ENCODE data around the gene ANOS1.
A peak's percentile ranks its signal among the peaks of the same experiment; 100 is the strongest.

ANOS1 gene

DNA sequence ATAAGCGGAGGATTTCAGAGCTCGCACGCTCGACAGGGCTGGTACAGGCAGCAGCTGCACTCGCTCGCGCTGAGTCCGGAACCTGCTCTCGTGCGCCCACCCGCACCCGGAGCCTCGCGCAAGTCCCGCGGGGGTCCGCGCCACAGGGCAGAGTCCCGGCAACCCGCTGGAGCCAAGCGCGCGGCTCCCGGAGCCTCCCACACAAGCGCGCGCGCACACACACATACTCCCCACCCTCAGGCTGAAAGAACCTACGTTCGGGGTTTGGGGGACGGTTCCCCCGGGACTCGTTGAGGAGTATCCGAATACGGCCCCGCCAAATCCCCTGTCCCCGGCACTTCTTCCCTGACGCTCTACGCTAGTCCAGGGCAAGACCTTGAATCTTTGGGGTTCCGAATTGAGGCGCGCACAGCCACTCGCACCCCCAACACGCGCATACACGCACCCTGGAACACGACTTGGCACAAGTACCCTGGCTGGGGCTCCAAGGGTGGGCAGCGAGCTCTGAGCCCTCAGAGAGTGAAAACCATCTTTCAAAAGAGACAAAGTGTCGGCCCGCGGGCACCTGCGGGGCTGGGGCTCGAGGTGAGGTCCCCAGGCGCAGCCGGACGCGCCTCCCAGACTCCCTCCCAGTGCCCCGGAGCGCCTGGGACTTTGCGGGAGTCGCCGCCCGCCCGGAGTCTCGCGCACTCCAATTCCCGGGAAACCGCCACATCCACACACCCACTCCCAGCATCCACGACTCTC lies 952 bp downstream of the ANOS1 start:
- Histone ChIP-seq H3K4me3 (peak overlapping the region; percentile 76), H3K27ac (peak overlapping the region in 1 of 2 donors; percentile 79)
- DNase-seq (ENCODE audit: low spot score), result no peak
- TF ChIP-seq, protein P1, sequence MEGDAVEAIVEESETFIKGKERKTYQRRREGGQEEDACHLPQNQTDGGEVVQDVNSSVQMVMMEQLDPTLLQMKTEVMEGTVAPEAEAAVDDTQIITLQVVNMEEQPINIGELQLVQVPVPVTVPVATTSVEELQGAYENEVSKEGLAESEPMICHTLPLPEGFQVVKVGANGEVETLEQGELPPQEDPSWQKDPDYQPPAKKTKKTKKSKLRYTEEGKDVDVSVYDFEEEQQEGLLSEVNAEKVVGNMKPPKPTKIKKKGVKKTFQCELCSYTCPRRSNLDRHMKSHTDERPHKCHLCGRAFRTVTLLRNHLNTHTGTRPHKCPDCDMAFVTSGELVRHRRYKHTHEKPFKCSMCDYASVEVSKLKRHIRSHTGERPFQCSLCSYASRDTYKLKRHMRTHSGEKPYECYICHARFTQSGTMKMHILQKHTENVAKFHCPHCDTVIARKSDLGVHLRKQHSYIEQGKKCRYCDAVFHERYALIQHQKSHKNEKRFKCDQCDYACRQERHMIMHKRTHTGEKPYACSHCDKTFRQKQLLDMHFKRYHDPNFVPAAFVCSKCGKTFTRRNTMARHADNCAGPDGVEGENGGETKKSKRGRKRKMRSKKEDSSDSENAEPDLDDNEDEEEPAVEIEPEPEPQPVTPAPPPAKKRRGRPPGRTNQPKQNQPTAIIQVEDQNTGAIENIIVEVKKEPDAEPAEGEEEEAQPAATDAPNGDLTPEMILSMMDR (IDR thresholded peaks at IDR 0.05), result no peak

DNA sequence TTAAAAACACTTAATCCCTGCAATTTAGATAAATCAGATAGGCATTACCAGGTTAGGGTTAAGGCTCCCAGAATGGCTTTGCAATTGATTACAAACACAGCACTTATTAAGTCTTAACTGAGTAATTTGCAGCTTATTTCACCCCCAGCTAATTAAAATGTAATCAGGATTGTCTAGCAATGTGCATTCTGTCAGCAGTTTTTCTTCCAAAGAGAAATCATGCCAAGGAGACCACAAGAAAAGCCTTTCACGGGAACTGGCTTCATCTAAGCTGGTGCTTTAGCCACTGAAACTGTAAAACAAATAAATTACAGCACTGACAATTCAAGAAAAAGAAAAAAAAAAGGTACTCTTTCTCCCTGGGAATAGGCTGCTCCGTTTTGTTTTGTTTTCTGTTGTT lies 2.1 kb downstream of the ANOS1 start:
- no peak for DNase-seq (ENCODE audit: low spot score)
- Histone ChIP-seq H3K27ac (no peak overlapping the region), H3K4me3 (peak overlapping the region; percentile 76)
- TF ChIP-seq, protein P1 (IDR thresholded peaks at IDR 0.05), result no peak

DNA sequence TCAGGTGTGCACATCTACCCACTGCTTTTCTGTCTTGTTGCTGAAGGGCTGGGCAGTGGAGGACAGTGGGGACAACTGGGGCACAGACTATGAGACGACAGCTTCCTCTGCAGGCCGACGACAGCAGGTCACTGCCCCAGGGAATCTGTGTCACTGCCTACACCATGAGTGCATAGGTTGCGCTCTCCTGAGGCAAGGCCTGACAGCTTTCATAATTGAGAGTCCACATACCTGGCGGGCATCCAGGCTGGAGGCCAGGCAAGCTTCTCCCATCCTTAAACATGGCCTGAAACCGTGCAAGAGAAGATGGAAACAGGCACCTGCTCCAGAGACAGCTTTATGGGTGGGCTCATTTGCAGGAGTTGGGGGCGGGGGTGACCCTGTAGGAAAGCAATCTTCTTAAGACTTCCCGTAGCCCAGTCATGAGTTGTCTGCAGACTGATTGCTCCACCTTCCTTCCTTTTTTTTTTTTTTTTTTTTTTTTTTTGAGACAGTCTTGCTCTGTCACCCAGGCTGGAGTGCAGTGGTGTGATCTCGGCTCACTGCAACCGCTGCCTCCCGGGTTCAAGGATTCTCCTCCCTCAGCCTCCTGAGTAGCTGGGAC lies 2.9 kb downstream of the ANOS1 start:
- no peak for DNase-seq (ENCODE audit: low spot score)
- Histone ChIP-seq H3K4me3 (no peak overlapping the region), H3K27ac (no peak overlapping the region)
- TF ChIP-seq, protein P1 (IDR thresholded peaks at IDR 0.05), result no peak

DNA sequence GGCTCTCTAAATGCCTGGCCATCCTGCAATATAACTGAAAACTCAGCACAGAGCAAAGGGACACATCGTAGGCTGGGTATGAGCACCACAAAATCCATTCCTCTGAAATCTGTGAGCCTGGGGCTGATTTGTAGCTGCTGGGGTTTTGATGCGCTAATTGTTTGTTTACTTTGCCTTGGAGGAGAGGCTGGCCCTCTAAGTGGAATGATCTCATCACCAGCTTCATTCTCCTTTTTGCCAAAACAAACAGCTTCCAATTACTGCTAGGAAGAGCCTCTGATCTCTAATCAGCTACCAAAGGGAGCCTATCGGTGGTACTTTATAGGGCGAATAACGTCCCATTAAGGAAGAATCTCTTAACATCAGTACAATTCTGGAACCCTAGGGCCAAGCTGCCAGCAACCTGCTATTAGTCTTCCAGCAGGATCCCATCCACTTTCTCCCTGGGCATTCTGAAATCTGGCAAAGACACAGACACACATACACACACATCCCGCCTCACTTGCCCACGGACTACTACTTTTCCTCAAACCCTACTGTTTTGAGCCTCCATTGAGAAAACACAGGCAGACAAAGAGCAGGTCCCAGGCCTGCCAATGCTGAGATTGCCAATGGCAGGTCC lies 5.8 kb downstream of the ANOS1 start:
- TF ChIP-seq, protein P1 (IDR thresholded peaks at IDR 0.05), result no peak
- H3K4me3 ChIP-seq, result peak overlapping the region; percentile 5
- no peak overlapping the region for H3K27ac ChIP-seq
- no peak for DNase-seq (ENCODE audit: low spot score)

DNA sequence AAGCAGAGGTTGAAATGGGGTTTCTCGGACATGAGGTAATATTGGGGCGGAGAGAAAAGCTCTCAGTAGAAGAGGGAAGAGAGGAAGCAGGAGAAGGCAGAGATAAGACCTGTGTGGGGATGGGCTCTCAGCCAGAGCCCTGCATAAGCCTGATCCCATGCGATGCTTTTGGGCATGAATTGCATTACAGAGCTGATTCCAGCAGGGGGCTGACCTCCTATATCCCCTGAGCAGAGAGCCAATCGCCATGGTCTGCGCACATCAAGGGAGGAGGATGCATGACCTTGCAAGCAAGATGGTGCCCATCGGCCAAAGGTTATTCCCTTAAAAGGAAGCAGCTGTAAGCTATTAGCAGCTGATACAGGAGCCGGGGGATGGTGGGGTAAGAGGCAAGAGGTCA lies 7.6 kb downstream of the ANOS1 start:
- DNase-seq (ENCODE audit: low spot score), result no peak
- no peak overlapping the region for H3K4me3 ChIP-seq

DNA sequence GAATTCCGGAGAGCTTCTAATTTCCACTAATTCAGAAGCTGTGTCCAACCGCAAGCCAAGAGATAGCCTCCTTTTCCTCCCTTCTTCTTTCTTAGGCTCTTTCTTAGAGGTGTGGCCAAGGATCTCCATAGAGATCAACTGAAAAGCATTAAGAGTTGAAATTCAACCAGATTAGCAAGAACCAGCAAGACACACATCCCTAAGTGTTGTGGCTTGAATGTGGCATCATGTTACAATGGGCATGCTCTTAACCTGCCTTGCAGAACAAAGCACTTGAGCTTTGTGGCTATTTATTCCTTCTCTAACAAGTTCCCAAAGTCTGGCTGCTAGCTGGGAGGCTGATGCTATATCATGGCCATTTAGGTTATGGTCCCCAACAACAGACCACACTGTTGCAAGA lies 10.4 kb downstream of the ANOS1 start:
- no peak for DNase-seq (ENCODE audit: low spot score)
- H3K4me3 ChIP-seq, result no peak overlapping the region
- TF ChIP-seq, protein P1 (IDR thresholded peaks at IDR 0.05), result no peak
- H3K27ac ChIP-seq, result no peak overlapping the region

More for the DNA sequence above, 7.6 kb downstream of the ANOS1 start:
- TF ChIP-seq, protein P1 (IDR thresholded peaks at IDR 0.05), result no peak
- H3K27ac ChIP-seq, result no peak overlapping the region

Measured in coronary artery (tissue), 2 donors.